ENCODE data around the gene ASB3.

Gene ASB3

GRCh38 chr2:53655256-53655655 lies 131.5 kb downstream of the ASB3 start:
- Histone ChIP-seq H3K27ac (ENCODE audit: low read length) (no peak overlapping the region), H3K4me3 (ENCODE audit: low read depth in 1 of 2, low read length in 2 of 2) (no peak overlapping the region), H3K4me2 (ENCODE audit: insufficient read depth, low read length) (no peak overlapping the region), H2AFZ (ENCODE audit: low read depth, low read length) (no peak overlapping the region), H3K9me3 (ENCODE audit: insufficient read depth, low read length, severe bottlenecking) (no peaks in the 10 kb centered on the region), H4K20me1 (ENCODE audit: insufficient read depth, low read length) (no peaks in the 10 kb centered on the region), H3K36me3 (ENCODE audit: insufficient read depth, low read length) (no peaks in the 10 kb centered on the region), H3K9ac (ENCODE audit: low read depth, low read length) (no peak overlapping the region), H3K4me1 (ENCODE audit: insufficient read depth, low read length) (no peaks in the 10 kb centered on the region), H3K79me2 (ENCODE audit: insufficient read depth, low read length) (no peaks in the 10 kb centered on the region), H3K27me3 (ENCODE audit: insufficient read depth, low read length, poor library complexity) (no peaks in the 10 kb centered on the region)
- ATAC-seq (ENCODE audit: insufficient read depth, low read depth) (no peak), DNase-seq (no peak)
- TF ChIP-seq EZH2 (IDR thresholded peaks at IDR 0.05; ENCODE audit: borderline replicate concordance, low read depth, low read length, severe bottlenecking), result no peak
- TF ChIP-seq CTCF (IDR thresholded peaks at IDR 0.05; ENCODE audit: borderline replicate concordance, extremely low read depth, low read length, poor library complexity, severe bottlenecking), result no peak

- Histone ChIP-seq H3K27ac (ENCODE audit: low read length) (no peak overlapping the region), H2AFZ (ENCODE audit: low read depth, low read length) (no peak overlapping the region), H3K4me1 (ENCODE audit: insufficient read depth, low read length) (no peaks in the 10 kb centered on the region), H3K4me2 (ENCODE audit: insufficient read depth, low read length) (no peak overlapping the region), H3K9me3 (ENCODE audit: insufficient read depth, low read length, severe bottlenecking) (no peaks in the 10 kb centered on the region), H3K79me2 (ENCODE audit: insufficient read depth, low read length) (no peaks in the 10 kb centered on the region), H4K20me1 (ENCODE audit: insufficient read depth, low read length) (no peaks in the 10 kb centered on the region), H3K9ac (ENCODE audit: low read depth, low read length) (no peak overlapping the region), H3K27me3 (ENCODE audit: insufficient read depth, low read length, poor library complexity) (no peaks in the 10 kb centered on the region), H3K4me3 (ENCODE audit: low read depth in 1 of 2, low read length in 2 of 2) (no peak overlapping the region), H3K36me3 (ENCODE audit: insufficient read depth, low read length) (no peaks in the 10 kb centered on the region)
- DNase-seq (no peak), ATAC-seq (ENCODE audit: insufficient read depth, low read depth) (no peak)
- TF ChIP-seq EZH2 (IDR thresholded peaks at IDR 0.05; ENCODE audit: borderline replicate concordance, low read depth, low read length, severe bottlenecking) (no peak), CTCF (IDR thresholded peaks at IDR 0.05; ENCODE audit: borderline replicate concordance, extremely low read depth, low read length, poor library complexity, severe bottlenecking) (no peak)
Measured at GRCh38 chr2:53654396-53654795, 132.4 kb downstream of the ASB3 start.

- Histone ChIP-seq H3K4me3 (ENCODE audit: low read depth in 1 of 2, low read length in 2 of 2) (no peak overlapping the region), H4K20me1 (ENCODE audit: insufficient read depth, low read length) (no peaks in the 10 kb centered on the region)
Measured at GRCh38 chr2:53652131-53652530, 134.6 kb downstream of the ASB3 start.

More at GRCh38 chr2:53652131-53652530, 134.6 kb downstream of the ASB3 start:
- DNase-seq (no peak), ATAC-seq (ENCODE audit: insufficient read depth, low read depth) (no peak)
- TF ChIP-seq CTCF (IDR thresholded peaks at IDR 0.05; ENCODE audit: borderline replicate concordance, extremely low read depth, low read length, poor library complexity, severe bottlenecking) (no peak), EZH2 (IDR thresholded peaks at IDR 0.05; ENCODE audit: borderline replicate concordance, low read depth, low read length, severe bottlenecking) (no peak)
- no peaks in the 10 kb centered on the region for H3K9me3 ChIP-seq (ENCODE audit: insufficient read depth, low read length, severe bottlenecking)
- no peaks in the 10 kb centered on the region for H3K27me3 ChIP-seq (ENCODE audit: insufficient read depth, low read length, poor library complexity)
- no peaks in the 10 kb centered on the region for H3K4me1 ChIP-seq (ENCODE audit: insufficient read depth, low read length)
- no peak overlapping the region for H3K4me2 ChIP-seq (ENCODE audit: insufficient read depth, low read length)
- H3K27ac ChIP-seq (ENCODE audit: low read length), result no peak overlapping the region
- H2AFZ ChIP-seq (ENCODE audit: low read depth, low read length), result no peak overlapping the region
- no peak overlapping the region for H3K9ac ChIP-seq (ENCODE audit: low read depth, low read length)
- no peaks in the 10 kb centered on the region for H3K79me2 ChIP-seq (ENCODE audit: insufficient read depth, low read length)
- no peaks in the 10 kb centered on the region for H3K36me3 ChIP-seq (ENCODE audit: insufficient read depth, low read length)
